HUES48 (cell line): ENCODE results near the gene RAD51B.
"Not testable (repeated sequence)": the region's sequence is repeated elsewhere in the genome, so short reads cannot be mapped to it uniquely, and the experiment has no call there.

Source experiments
- H3K27ac ChIP-seq: one replicate; pipeline ENCODE4 v1.7.0; 2013; ENCODE audit warnings: low read depth, low read length, inconsistent platforms
- H3K27me3 ChIP-seq: 2 replicates; pipeline ENCODE4 v1.6.1; 2013; ENCODE audit warnings: mild to moderate bottlenecking, low read length; ENCODE audit not compliant: control insufficient read depth, insufficient read depth
- H3K36me3 ChIP-seq: 2 replicates; pipeline ENCODE4 v1.6.1; 2013; ENCODE audit warnings: low read length; ENCODE audit not compliant: control insufficient read depth, insufficient read depth
- H3K4me1 ChIP-seq: 2 replicates; pipeline ENCODE4 v1.6.1; 2013; ENCODE audit warnings: mild to moderate bottlenecking, low read length; ENCODE audit not compliant: control insufficient read depth, insufficient read depth
- H3K4me3 ChIP-seq: 2 replicates; pipeline ENCODE4 v1.5.1; 2013; ENCODE audit warnings: mild to moderate bottlenecking, low read depth, low read length
- H3K9ac ChIP-seq: 2 replicates; pipeline ENCODE4 v1.6.1; 2013; ENCODE audit warnings: mild to moderate bottlenecking, low read depth, low read length, moderate library complexity
- H3K9me3 ChIP-seq: 2 replicates; pipeline ENCODE4 v1.6.1; 2013; ENCODE audit warnings: low read length; ENCODE audit not compliant: control insufficient read depth, insufficient read depth

The RAD51B gene

GRCh38 chr14:67987606-67988005 is 168.0 kb downstream of the RAD51B start:
- H3K27me3 ChIP-seq, result no peaks in the 10 kb centered on the region
- no peak overlapping the region for H3K27ac ChIP-seq
- H3K9me3 ChIP-seq, result no peaks in the 10 kb centered on the region
- H3K4me1 ChIP-seq, result no peaks in the 10 kb centered on the region
- no peaks in the 10 kb centered on the region for H3K36me3 ChIP-seq
- no peak overlapping the region for H3K4me3 ChIP-seq
- no peak overlapping the region for H3K9ac ChIP-seq

DNA sequence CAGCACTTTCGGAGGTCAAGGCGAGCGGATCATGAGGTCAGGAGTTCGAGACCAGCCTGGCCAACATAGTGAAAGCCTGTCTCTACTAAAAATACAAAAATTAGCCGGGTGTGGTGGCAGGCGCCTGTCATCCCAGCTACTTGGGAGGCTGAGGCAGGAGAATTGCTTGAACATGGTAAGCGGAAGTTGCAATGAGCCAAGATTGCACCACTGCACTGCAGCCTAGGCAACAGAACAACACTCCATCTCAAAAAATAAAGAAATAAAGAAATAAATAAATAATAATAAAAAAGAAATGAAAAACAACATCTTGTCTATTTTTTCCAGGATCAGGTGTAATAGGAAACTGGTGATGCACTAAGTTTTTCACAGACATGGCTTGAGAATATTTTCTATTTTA is 168.6 kb downstream of the RAD51B start:
- H3K9ac ChIP-seq, H3K4me3 ChIP-seq, H3K9me3 ChIP-seq, H3K4me1 ChIP-seq, H3K27me3 ChIP-seq, H3K27ac ChIP-seq, H3K36me3 ChIP-seq: not testable (repeated sequence)

GRCh38 chr14:67990576-67990975 is 171.0 kb downstream of the RAD51B start:
- H3K9ac ChIP-seq, result no peak overlapping the region
- no peak overlapping the region for H3K4me3 ChIP-seq
- H3K27ac ChIP-seq, result no peak overlapping the region
- H3K36me3 ChIP-seq, result no peaks in the 10 kb centered on the region
- H3K4me1 ChIP-seq, result no peaks in the 10 kb centered on the region
- H3K9me3 ChIP-seq, result no peaks in the 10 kb centered on the region
- no peaks in the 10 kb centered on the region for H3K27me3 ChIP-seq

DNA sequence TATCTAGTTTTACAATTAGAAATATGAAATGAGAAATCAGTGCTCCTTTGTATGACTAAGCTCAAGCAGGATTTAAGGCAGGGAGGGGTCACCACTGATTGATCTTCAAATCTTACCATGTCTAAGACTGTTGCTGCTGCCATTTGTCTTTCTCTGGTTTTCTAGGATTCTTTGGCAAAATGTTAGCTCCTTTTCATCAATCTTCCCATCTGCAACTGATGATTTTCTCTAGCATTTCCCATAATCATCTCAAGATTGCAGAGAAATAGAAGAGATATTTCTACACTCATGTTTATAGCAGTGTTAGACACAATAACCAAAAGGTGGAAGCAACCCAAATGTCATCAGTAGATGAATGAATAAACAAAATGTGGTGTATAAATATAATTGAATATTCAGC is 175.0 kb downstream of the RAD51B start:
- no peaks in the 10 kb centered on the region for H3K36me3 ChIP-seq
- H3K27ac ChIP-seq, result no peak overlapping the region
- no peaks in the 10 kb centered on the region for H3K9me3 ChIP-seq
- H3K4me3 ChIP-seq, result no peak overlapping the region
- no peaks in the 10 kb centered on the region for H3K27me3 ChIP-seq
- no peak overlapping the region for H3K9ac ChIP-seq
- H3K4me1 ChIP-seq, result no peaks in the 10 kb centered on the region

GRCh38 chr14:67996235-67996634 is 176.7 kb downstream of the RAD51B start:
- H3K4me3 ChIP-seq, result no peak overlapping the region
- H3K9me3 ChIP-seq, result no peaks in the 10 kb centered on the region
- H3K4me1 ChIP-seq, result no peaks in the 10 kb centered on the region
- H3K27me3 ChIP-seq, result no peaks in the 10 kb centered on the region
- no peaks in the 10 kb centered on the region for H3K36me3 ChIP-seq
- no peak overlapping the region for H3K27ac ChIP-seq
- no peak overlapping the region for H3K9ac ChIP-seq

- Histone ChIP-seq H3K9me3 (no peaks in the 10 kb centered on the region), H3K27me3 (no peaks in the 10 kb centered on the region)
Observed at GRCh38 chr14:67998834-67999233, 179.3 kb downstream of the RAD51B start.

GRCh38 chr14:67999290-67999689 is 179.7 kb downstream of the RAD51B start:
- Histone ChIP-seq H3K9ac (no peak overlapping the region), H3K9me3 (no peaks in the 10 kb centered on the region), H3K4me1 (no peaks in the 10 kb centered on the region), H3K36me3 (no peaks in the 10 kb centered on the region), H3K27ac (no peak overlapping the region), H3K4me3 (no peak overlapping the region), H3K27me3 (no peaks in the 10 kb centered on the region)

More at GRCh38 chr14:67998834-67999233, 179.3 kb downstream of the RAD51B start:
- Histone ChIP-seq H3K27ac (no peak overlapping the region), H3K36me3 (no peaks in the 10 kb centered on the region), H3K4me1 (no peaks in the 10 kb centered on the region), H3K4me3 (no peak overlapping the region), H3K9ac (no peak overlapping the region)

DNA sequence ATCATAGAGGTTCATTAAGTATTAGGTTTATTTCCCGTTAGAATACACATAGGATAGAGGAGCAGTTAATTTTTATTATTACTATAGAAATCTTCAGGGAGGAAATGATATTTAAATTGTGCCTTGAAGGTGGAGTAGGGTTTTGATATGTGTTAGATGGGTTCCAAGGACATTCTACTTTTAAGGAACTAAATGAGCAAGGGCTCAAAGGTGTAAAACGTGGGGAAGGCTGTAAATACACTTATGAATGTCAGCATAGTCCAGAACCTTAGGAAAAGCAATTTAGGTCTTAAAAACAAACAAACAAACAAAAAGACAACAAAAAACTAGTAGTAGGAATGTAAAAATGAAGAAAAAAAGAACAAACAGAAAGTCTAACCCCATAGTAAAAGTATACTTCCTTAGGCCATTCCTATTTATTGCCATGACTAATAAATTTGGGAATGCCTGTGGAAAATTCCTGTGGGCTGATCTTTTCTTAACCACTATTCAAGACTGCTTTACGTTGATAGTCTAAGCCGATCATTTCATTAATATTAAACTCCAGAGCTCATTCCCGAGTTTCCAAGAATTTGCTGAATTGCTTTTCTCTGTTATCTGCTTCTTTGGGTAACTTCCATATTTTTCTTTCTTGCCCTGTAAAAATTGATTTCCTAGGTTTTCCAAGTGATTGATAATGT is 180.3 kb downstream of the RAD51B start:
- H3K4me3 ChIP-seq, result no peak overlapping the region

GRCh38 chr14:68000511-68000910 is 180.9 kb downstream of the RAD51B start:
- no peak overlapping the region for H3K9ac ChIP-seq
- no peaks in the 10 kb centered on the region for H3K4me1 ChIP-seq
- no peak overlapping the region for H3K4me3 ChIP-seq
- H3K9me3 ChIP-seq, result no peaks in the 10 kb centered on the region
- H3K27me3 ChIP-seq, result no peaks in the 10 kb centered on the region
- H3K27ac ChIP-seq, result no peak overlapping the region
- H3K36me3 ChIP-seq, result no peaks in the 10 kb centered on the region

More for the DNA sequence above, 180.3 kb downstream of the RAD51B start:
- Histone ChIP-seq H3K36me3 (no peaks in the 10 kb centered on the region), H3K27me3 (no peaks in the 10 kb centered on the region), H3K9me3 (no peaks in the 10 kb centered on the region), H3K4me1 (no peaks in the 10 kb centered on the region), H3K9ac (no peak overlapping the region), H3K27ac (no peak overlapping the region)

DNA sequence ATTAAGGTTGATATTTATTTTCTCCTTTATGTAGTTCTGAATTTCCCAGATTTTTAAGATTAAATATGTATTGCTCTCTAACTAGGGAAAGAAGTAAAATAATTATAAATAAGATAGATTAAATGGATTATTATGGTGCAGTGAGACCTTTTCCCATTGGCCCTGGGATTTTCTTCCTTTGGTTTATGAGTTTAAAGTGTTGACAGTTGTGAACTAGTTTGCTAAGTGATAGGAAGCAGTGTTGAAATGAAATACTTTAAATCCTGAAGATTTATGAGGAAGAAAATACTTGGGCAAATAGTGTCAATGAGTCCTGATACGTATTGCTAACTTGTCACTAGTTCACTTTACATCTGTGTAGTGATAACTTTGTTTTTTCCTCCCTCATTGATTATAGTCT is 188.9 kb downstream of the RAD51B start:
- Histone ChIP-seq H3K4me3 (no peak overlapping the region), H3K27ac (no peak overlapping the region), H3K36me3 (no peaks in the 10 kb centered on the region), H3K4me1 (no peaks in the 10 kb centered on the region), H3K27me3 (no peaks in the 10 kb centered on the region), H3K9me3 (no peaks in the 10 kb centered on the region), H3K9ac (no peak overlapping the region)

DNA sequence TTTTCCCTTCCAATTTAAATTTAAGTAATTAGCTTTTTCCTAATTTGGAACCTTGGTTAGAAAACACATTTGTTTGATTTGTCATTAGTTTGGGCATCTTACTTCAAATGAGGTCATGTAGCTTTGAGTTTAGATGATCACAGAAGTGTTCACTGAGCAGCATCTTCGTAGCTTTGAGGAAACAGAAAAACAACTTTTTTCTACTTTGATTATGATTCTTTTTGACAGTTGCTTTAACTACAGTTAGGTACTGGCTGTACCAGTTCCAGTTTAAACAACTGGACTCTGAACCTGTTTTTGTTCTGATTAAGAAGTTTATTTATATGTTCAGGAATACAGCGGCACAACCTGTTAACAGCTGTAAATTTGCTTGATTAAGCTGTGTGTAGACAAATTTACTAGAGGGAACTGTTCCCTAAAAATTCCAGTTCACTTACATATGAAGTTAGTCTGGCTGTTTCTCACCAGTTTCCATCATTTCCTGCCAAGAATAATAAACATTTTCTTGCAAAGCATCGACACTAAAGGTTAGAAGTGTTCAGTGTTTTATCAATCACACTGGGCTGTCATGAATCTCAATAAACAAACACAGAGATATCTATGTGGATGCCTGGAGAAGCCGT is 191.9 kb downstream of the RAD51B start:
- Histone ChIP-seq H3K27me3 (no peaks in the 10 kb centered on the region), H3K36me3 (no peaks in the 10 kb centered on the region), H3K4me3 (no peak overlapping the region), H3K9me3 (no peaks in the 10 kb centered on the region), H3K4me1 (no peaks in the 10 kb centered on the region), H3K9ac (no peak overlapping the region), H3K27ac (no peak overlapping the region)
